H1 (cell line): Measurements from ENCODE around the gene SPP1. TPM values are rescaled to one million over a fixed set of nuclear protein-coding genes. Genes with fewer than 3 reads are reported as not detected.

Experiments
- CTCF ChIA-PET: fragments of 300-600 bp; sonication (Branson Sonifier 250); formaldehyde crosslinking; loops from one replicate; lab custom pipeline; 2021; ENCODE audit not compliant: partially characterized antibody; lab: Charles Lee
- POLR2A ChIA-PET: fragments of 300-600 bp; sonication (Branson Sonifier 250); formaldehyde crosslinking; loops from one replicate; lab custom pipeline; 2021; ENCODE audit warnings: inconsistent platforms; ENCODE audit not compliant: partially characterized antibody; lab: Charles Lee
- DNase-seq, 2 experiments: peaks; one replicate each; pipeline versions ENCODE4 v3.0.0 to v3.0.0-alpha.2; 2010 to 2022; ENCODE audit warnings: low spot score in 2 of 2, low read depth in 1 of 2, mixed read lengths in 1 of 2
- FAIRE-seq: peaks from 2 replicates; lab custom pipeline; 2011; peaks lifted over from hg19 to GRCh38; lab: Jason Lieb, UNC
- H2AFZ ChIP-seq: 2 replicates; pipeline ENCODE4 v1.8.1; 2012; ENCODE audit warnings: low read length, inconsistent platforms
- H2AK5ac ChIP-seq: 2 replicates; pipeline ENCODE4 v1.6.1; 2013; ENCODE audit warnings: low read depth, low read length
- H2BK120ac ChIP-seq: replicated peaks from 2 replicates; pipeline ENCODE3; 2013; ENCODE audit warnings: low read depth, low read length, inconsistent platforms
- H2BK12ac ChIP-seq: 2 replicates; pipeline ENCODE4 v1.6.1; 2013; ENCODE audit warnings: low read depth, low read length
- H2BK15ac ChIP-seq: 2 replicates; pipeline ENCODE4 v1.6.1; 2013; ENCODE audit warnings: low read length
- H2BK20ac ChIP-seq: 2 replicates; pipeline ENCODE4 v1.6.1; 2013; ENCODE audit warnings: low read length
- H2BK5ac ChIP-seq: 2 replicates; pipeline ENCODE4 v1.6.1; 2013; ENCODE audit warnings: low read depth, low read length
- H3K14ac ChIP-seq: 2 replicates; pipeline ENCODE4 v1.6.1; 2013; ENCODE audit warnings: inconsistent platforms; ENCODE audit not compliant: insufficient read length
- H3K18ac ChIP-seq: 2 replicates; pipeline ENCODE4 v1.6.1; 2013; ENCODE audit warnings: low read length; ENCODE audit errors: extremely low read depth
- H3K23ac ChIP-seq: 2 replicates; pipeline ENCODE4 v1.6.1; 2013; ENCODE audit warnings: inconsistent platforms; ENCODE audit not compliant: insufficient read length
- H3K23me2 ChIP-seq: 2 replicates; pipeline ENCODE4 v1.6.1; 2013; ENCODE audit warnings: low read depth, low read length
- H3K27ac ChIP-seq: 2 replicates; pipeline ENCODE4 v1.6.1; 2011; ENCODE audit warnings: low read depth, low read length, inconsistent platforms
- H3K27me3 ChIP-seq, 4 experiments: replicated peaks in 1 of 4; 1 replicate in 1 of 4; 2 replicates in 3 of 4; pipeline versions ENCODE4 v1.6.1 to v1.8.1; 2011 to 2013; ENCODE audit warnings: low read length in 3 of 4, mild to moderate bottlenecking in 3 of 4, inconsistent platforms in 2 of 4, mixed read lengths in 2 of 4, moderate library complexity in 1 of 4; ENCODE audit not compliant: control insufficient read depth in 3 of 4, insufficient read depth in 3 of 4; ENCODE audit errors: extremely low read depth in 1 of 4
- H3K36me3 ChIP-seq, 4 experiments: 2 replicates each; pipeline versions ENCODE4 v1.6.1 to v1.8.1; 2011 to 2013; ENCODE audit warnings: mild to moderate bottlenecking in 4 of 4, low read length in 3 of 4, moderate library complexity in 2 of 4, control low read depth in 1 of 4, inconsistent platforms in 1 of 4; ENCODE audit not compliant: insufficient read depth in 4 of 4, control insufficient read depth in 2 of 4
- H3K4ac ChIP-seq: replicated peaks from 2 replicates; pipeline ENCODE3; 2013; ENCODE audit warnings: low read length, low read depth, mixed read lengths, inconsistent platforms; ENCODE audit not compliant: insufficient read length
- H3K4me1 ChIP-seq, 4 experiments: replicated peaks in 1 of 4; 1 replicate in 1 of 4; 2 replicates in 3 of 4; pipeline versions ENCODE4 v1.6.1 to v1.8.1; 2011 to 2013; ENCODE audit warnings: low read length in 3 of 4, inconsistent platforms in 2 of 4, mixed read lengths in 1 of 4; ENCODE audit not compliant: insufficient read depth in 4 of 4, control insufficient read depth in 3 of 4
- H3K4me2 ChIP-seq, 2 experiments: 2 replicates each; pipeline versions ENCODE4 v1.6.1 to v1.8.1; 2011 to 2013; ENCODE audit warnings: low read depth in 2 of 2, low read length in 2 of 2, control low read depth in 1 of 2, inconsistent platforms in 1 of 2, mild to moderate bottlenecking in 1 of 2; ENCODE audit not compliant: insufficient read depth in 1 of 2
- H3K4me3 ChIP-seq, 4 experiments: fragments of 200-600, 300-600 bp in 1 of 4; sonication (generic), shearing (Covaris generic), sonication (Bioruptor Twin) in 1 of 4; 2 replicates each; pipeline versions ENCODE4 v1.5.1 to v1.8.1; 2011 to 2016; ENCODE audit warnings: low read length in 4 of 4, low read depth in 3 of 4, control low read depth in 2 of 4, inconsistent platforms in 2 of 4, mild to moderate bottlenecking in 2 of 4, mixed read lengths in 1 of 4, moderate library complexity in 1 of 4; ENCODE audit not compliant: insufficient read depth in 2 of 4; ENCODE audit errors: extremely low read depth in 1 of 4
- H3K56ac ChIP-seq: replicated peaks from 2 replicates; pipeline ENCODE3; 2013; ENCODE audit warnings: low read depth, mild to moderate bottlenecking, mixed read lengths, low read length, inconsistent platforms; ENCODE audit not compliant: insufficient read length
- H3K79me1 ChIP-seq: 2 replicates; pipeline ENCODE4 v1.6.1; 2013; ENCODE audit warnings: low read depth, low read length, control low read depth
- H3K79me2 ChIP-seq, 2 experiments: 2 replicates each; pipeline versions ENCODE4 v1.6.1 to v1.8.1; 2012 to 2013; ENCODE audit warnings: low read length in 2 of 2, mild to moderate bottlenecking in 2 of 2, inconsistent platforms in 1 of 2; ENCODE audit not compliant: insufficient read depth in 2 of 2, control insufficient read depth in 1 of 2
- H3K9ac ChIP-seq, 4 experiments: replicated peaks in 1 of 4; 1 replicate in 1 of 4; 2 replicates in 3 of 4; pipeline versions ENCODE4 v1.6.1 to v1.8.1; 2011 to 2013; ENCODE audit warnings: low read depth in 3 of 4, low read length in 3 of 4, control low read depth in 2 of 4, mild to moderate bottlenecking in 2 of 4, moderate library complexity in 2 of 4, inconsistent platforms in 1 of 4; ENCODE audit errors: extremely low read depth in 1 of 4
- H3K9me3 ChIP-seq, 2 experiments: 2 replicates each; pipeline versions ENCODE4 v1.6.1 to v1.8.1; 2012 to 2013; ENCODE audit warnings: mild to moderate bottlenecking in 2 of 2, moderate library complexity in 2 of 2, control low read depth in 1 of 2, inconsistent platforms in 1 of 2, low read depth in 1 of 2, low read length in 1 of 2, mixed read lengths in 1 of 2; ENCODE audit not compliant: insufficient read depth in 2 of 2
- H4K20me1 ChIP-seq, 2 experiments: replicated peaks in 1 of 2; 2 replicates each; pipeline versions ENCODE3 to v1.8.1; 2011 to 2013; ENCODE audit warnings: inconsistent platforms in 2 of 2, low read length in 2 of 2, mild to moderate bottlenecking in 1 of 2; ENCODE audit not compliant: insufficient read depth in 2 of 2, control insufficient read depth in 1 of 2
- H4K5ac ChIP-seq: 2 replicates; pipeline ENCODE4 v1.6.1; 2013; ENCODE audit warnings: low read length, low read depth, mixed read lengths, inconsistent platforms; ENCODE audit not compliant: insufficient read length
- H4K8ac ChIP-seq: 2 replicates; pipeline ENCODE4 v1.8.0; 2013; ENCODE audit warnings: mild to moderate bottlenecking, moderate library complexity, low read length, inconsistent platforms; ENCODE audit not compliant: insufficient read depth; ENCODE audit errors: extremely low read depth
- H4K91ac ChIP-seq: replicated peaks from 2 replicates; pipeline ENCODE3; 2013; ENCODE audit warnings: low read length, mixed read lengths, inconsistent platforms; ENCODE audit not compliant: insufficient read length
- CTCF ChIP-seq, 3 experiments: IDR thresholded peaks; 1 replicate in 2 of 3; 2 replicates in 1 of 3; pipeline versions ENCODE4 v1.5.1 to v1.6.1; 2011; ENCODE audit warnings: low read length in 3 of 3, mild to moderate bottlenecking in 3 of 3, inconsistent platforms in 2 of 3, low read depth in 1 of 3, moderate library complexity in 1 of 3; ENCODE audit not compliant: insufficient read depth in 1 of 3; ENCODE audit errors: control extremely low read depth in 1 of 3
- EGR1 ChIP-seq: IDR thresholded peaks from 2 replicates; pipeline ENCODE4 v1.6.1; 2011; ENCODE audit warnings: low read depth, low read length, borderline replicate concordance
- GABPA ChIP-seq: IDR thresholded peaks from 2 replicates; pipeline ENCODE4 v1.6.1; 2011; ENCODE audit warnings: mild to moderate bottlenecking, low read length, moderate library complexity, borderline replicate concordance; ENCODE audit not compliant: insufficient read depth
- RAD21 ChIP-seq, 2 experiments: IDR thresholded peaks in 1 of 2; conservative IDR thresholded peaks in 1 of 2; 2 replicates each; pipeline ENCODE4 v1.6.1; 2011; ENCODE audit warnings: low read depth in 2 of 2, low read length in 2 of 2, improper control_type of control experiment in 1 of 2, inconsistent platforms in 1 of 2, mild to moderate bottlenecking in 1 of 2, moderate library complexity in 1 of 2
- WGBS, 2 experiments: shearing (Covaris generic) in 1 of 2; methylation state at CpG; one replicate each; pipeline versions ENCODE4 v1.1.6 to v1.1.7; 2013 to 2015; ENCODE audit warnings: low lambda C conversion rate in 2 of 2, mixed read lengths in 2 of 2, inconsistent platforms in 1 of 2, low coverage in 1 of 2, missing lambda C conversion rate in 1 of 2; ENCODE audit not compliant: insufficient replicate concordance in 2 of 2, insufficient coverage in 1 of 2, insufficient read length in 1 of 2; ENCODE audit errors: extremely low coverage in 1 of 2, missing lambda C conversion rate in 1 of 2; 5-methylcytosine and 5-hydroxymethylcytosine counted together
- polyA plus RNA-seq, 7 experiments: library from polyadenylated mRNA; depleted of rRNA in 3 of 7; stranded (reverse) in 5 of 7; unstranded in 2 of 7; fragments of >200 nt in 5 of 7; fragments of 200-250 nt in 2 of 7; gene quantifications; 1 replicate in 5 of 7; 2 replicates in 1 of 7; 4 replicates in 1 of 7; pipeline versions ENCODE4 v1.2.1 to v1.2.3, GENCODE V29; 2011 to 2013; ENCODE audit warnings: missing spikeins in 2 of 7, mixed read lengths in 2 of 7
- total RNA-seq: library from RNA; stranded (reverse); fragmentation: NEBNext Ultra II Directional; extraction: Animal tissue kit (Norgen Biotek cat#: 25700); gene quantifications from 2 replicates; pipeline ENCODE4 v1.2.1, GENCODE V29; 2021

SPP1 gene
- total and polyA plus RNA-seq, 2 of the 8 experiments (the other 6 are each of a cell fraction or from before 2014, with no cell fraction given): 13.7 to 26.5 TPM

GRCh38 chr4:87965501-87965975 lies 10.0 kb upstream of the SPP1 start:
- DNase-seq: peak in 1 of 2 experiments; percentile 70
- no peaks in the 10 kb centered on the region for H3K36me3 ChIP-seq
- no peak overlapping the region for H3K56ac ChIP-seq
- no peak overlapping the region for H2BK15ac ChIP-seq
- H3K14ac ChIP-seq: no peak overlapping the region
- no peak overlapping the region for H3K23ac ChIP-seq
- ChIA-PET POLR2A (interaction anchor here (1.1 to 5.5 kb wide), 5 partner anchors 8 to 37 kb away, joined by 3 to 20 read pairs (median 9); no protein-coding TSS in a partner anchor), CTCF (interaction anchor here (0.8 to 7.1 kb wide), 11 partner anchors 8 to 246 kb away, joined by 3 to 94 read pairs (median 5); no protein-coding TSS in a partner anchor)
- no peak overlapping the region for H3K4me2 ChIP-seq
- peak overlapping the region; percentile 33; the same call in 1 of the 2 replicates for H2BK12ac ChIP-seq
- no peaks in the 10 kb centered on the region for H3K27me3 ChIP-seq
- H3K9me3 ChIP-seq: no peaks in the 10 kb centered on the region
- no peaks in the 10 kb centered on the region for H3K79me2 ChIP-seq
- H3K18ac ChIP-seq: peak overlapping the region; percentile 22; the same call in 1 of the 2 replicates
- H3K9ac ChIP-seq: no peak overlapping the region
- FAIRE-seq: no peak
- no peaks in the 10 kb centered on the region for H3K23me2 ChIP-seq
- H2AFZ ChIP-seq: no peak overlapping the region
- WGBS, 2 experiments: 80% methylated on average over 21 of the region's 21 CpGs; no CpG with 5 or more reads in 1 of the 2 experiments
- H2AK5ac ChIP-seq: no peak overlapping the region
- no peaks in the 10 kb centered on the region for H3K79me1 ChIP-seq
- no peak overlapping the region for H3K4ac ChIP-seq
- H2BK5ac ChIP-seq: no peak overlapping the region
- no peaks in the 10 kb centered on the region for H4K20me1 ChIP-seq
- peaks cover 0 to 4% (median 2%) of the 10 kb centered on the region in 4 experiments; a peak in 2 of 7 replicates for H3K4me1 ChIP-seq
- H3K4me3 ChIP-seq: no peak overlapping the region
- no peak overlapping the region for H2BK120ac ChIP-seq
- no peak overlapping the region for H4K91ac ChIP-seq
- H2BK20ac ChIP-seq: no peak overlapping the region
- H4K5ac ChIP-seq: no peak overlapping the region
- H4K8ac ChIP-seq: no peak overlapping the region; the same call in 1 of the 2 replicates
- no peak overlapping the region for H3K27ac ChIP-seq
- TF ChIP-seq GABPA (no peak), EGR1 (peak; percentile 32; the same call in 1 of the 2 replicates), RAD21 (IDR thresholded peaks at IDR 0.05 in 1 of 2, conservative IDR thresholded peaks at IDR 0.05 in 1 of 2; ENCODE audit: low read depth in 2 of 2, low read length in 2 of 2) (peak; percentile 46 to 60; a peak in 3 of 4 replicates), CTCF (IDR thresholded peaks at IDR 0.05; ENCODE audit: control extremely low read depth in 1 of 3, insufficient read depth in 1 of 3, low read depth in 1 of 3, low read length in 3 of 3) (peak; percentile 63 to 74 (median 70))
- TF ChIP-seq, all 59 proteins: peak for 3
